Measurements from ENCODE around the gene PSAPL1.

Gene PSAPL1

GRCh38 chr4:7420661-7421040 is 14.1 kb downstream of the PSAPL1 start:
- in situ Hi-C loops (cut with HindIII; ENCODE audit: low sequenced_read_pairs), result no loop called here

GRCh38 chr4:7419961-7420660 is 14.6 kb downstream of the PSAPL1 start:
- in situ Hi-C loops (cut with HindIII; ENCODE audit: low sequenced_read_pairs), result no loop called here

GRCh38 chr4:7418131-7418943 is 16.4 kb downstream of the PSAPL1 start:
- in situ Hi-C loops (cut with HindIII; ENCODE audit: low sequenced_read_pairs), result no loop called here

- in situ Hi-C loops (cut with HindIII; ENCODE audit: low sequenced_read_pairs), result no loop called here
Observed at GRCh38 chr4:7417639-7418038, 17.1 kb downstream of the PSAPL1 start.

- in situ Hi-C loops (cut with HindIII; ENCODE audit: low sequenced_read_pairs), result no loop called here
Observed at GRCh38 chr4:7416745-7417432, 17.8 kb downstream of the PSAPL1 start.

GRCh38 chr4:7415927-7416686 is 18.6 kb downstream of the PSAPL1 start:
- in situ Hi-C loops (cut with HindIII; ENCODE audit: low sequenced_read_pairs), result no loop called here

- in situ Hi-C loops (cut with HindIII; ENCODE audit: low sequenced_read_pairs), result no loop called here
Observed at GRCh38 chr4:7414736-7415510, 19.8 kb downstream of the PSAPL1 start.

GRCh38 chr4:7414046-7414445 is 20.7 kb downstream of the PSAPL1 start:
- in situ Hi-C loops (cut with HindIII; ENCODE audit: low sequenced_read_pairs), result no loop called here

GRCh38 chr4:7412554-7412912 is 22.2 kb downstream of the PSAPL1 start:
- in situ Hi-C loops (cut with HindIII; ENCODE audit: low sequenced_read_pairs), result no loop called here

- in situ Hi-C loops (cut with HindIII; ENCODE audit: low sequenced_read_pairs), result no loop called here
Observed at GRCh38 chr4:7411896-7412553, 22.7 kb downstream of the PSAPL1 start.

GRCh38 chr4:7411491-7411890 is 23.2 kb downstream of the PSAPL1 start:
- in situ Hi-C loops (cut with HindIII; ENCODE audit: low sequenced_read_pairs), result no loop called here

- in situ Hi-C loops (cut with HindIII; ENCODE audit: low sequenced_read_pairs), result no loop called here
Observed at GRCh38 chr4:7410446-7410845, 24.3 kb downstream of the PSAPL1 start.

GRCh38 chr4:7408166-7408565 is 26.6 kb downstream of the PSAPL1 start:
- in situ Hi-C loops (cut with HindIII; ENCODE audit: low sequenced_read_pairs), result no loop called here

- in situ Hi-C loops (cut with HindIII; ENCODE audit: low sequenced_read_pairs), result no loop called here
Observed at GRCh38 chr4:7403001-7403400, 31.7 kb downstream of the PSAPL1 start.

- in situ Hi-C loops (cut with HindIII; ENCODE audit: low sequenced_read_pairs), result no loop called here
Observed at GRCh38 chr4:7402526-7402925, 32.2 kb downstream of the PSAPL1 start.

GRCh38 chr4:7400671-7401298 is 33.9 kb downstream of the PSAPL1 start:
- in situ Hi-C loops (cut with HindIII; ENCODE audit: low sequenced_read_pairs), result no loop called here

- in situ Hi-C loops (cut with HindIII; ENCODE audit: low sequenced_read_pairs), result no loop called here
Observed at GRCh38 chr4:7399440-7400234, 35.1 kb downstream of the PSAPL1 start.

GRCh38 chr4:7398788-7399439 is 35.8 kb downstream of the PSAPL1 start:
- in situ Hi-C loops (cut with HindIII; ENCODE audit: low sequenced_read_pairs), result no loop called here
